ENCODE results near the gene PDIA3.
"Not testable (repeated sequence)": the region's sequence is repeated elsewhere in the genome, so short reads cannot be mapped to it uniquely, and the experiment has no call there.

Gene PDIA3

GRCh38 chr15:43776718-43777266 lies 30.6 kb downstream of the PDIA3 start, which contains the start of gene ELL3:
Gene ELL3, minus strand, starts transcription at chr15:43776966. Its CDS starts 65 bp downstream, at chr15:43776901.
- DNase-seq: peak; percentile 77 to 87 (median 87)

GRCh38 chr15:43777267-43777914 lies 31.2 kb downstream of the PDIA3 start:
- peak; percentile 77 to 87 (median 87) for DNase-seq

GRCh38 chr15:43779016-43779415 lies 32.8 kb downstream of the PDIA3 start:
- DNase-seq: no peak

- no peak for DNase-seq
Observed at GRCh38 chr15:43789409-43789808, 43.2 kb downstream of the PDIA3 start.

GRCh38 chr15:43791993-43792760 lies 45.9 kb downstream of the PDIA3 start, which contains the start of gene SERF2:
Gene SERF2, plus strand, starts transcription at chr15:43792320. Its CDS starts 57 bp downstream, at chr15:43792377.
- DNase-seq: peak; percentile 95 to 98 (median 95)

- peak in 1 of 3 experiments; percentile 46 for DNase-seq
Observed at GRCh38 chr15:43792761-43793476, 46.7 kb downstream of the PDIA3 start.

- peak in 1 of 3 experiments; percentile 2 for DNase-seq
Observed at GRCh38 chr15:43793647-43794046, 47.4 kb downstream of the PDIA3 start.

GRCh38 chr15:43794269-43795037 lies 48.2 kb downstream of the PDIA3 start:
- DNase-seq: no peak

- no peak for DNase-seq
Observed at GRCh38 chr15:43795197-43795596, 49.0 kb downstream of the PDIA3 start.

- DNase-seq: no peak
Observed at GRCh38 chr15:43795997-43796396, 49.8 kb downstream of the PDIA3 start.

GRCh38 chr15:43796566-43796965 lies 50.3 kb downstream of the PDIA3 start:
- DNase-seq: no peak

GRCh38 chr15:43799209-43799944 lies 53.1 kb downstream of the PDIA3 start:
- peak; percentile 48 to 86 (median 75) for DNase-seq

GRCh38 chr15:43799945-43800285 lies 53.7 kb downstream of the PDIA3 start, which contains the start of gene SERINC4:
Gene SERINC4, minus strand, starts transcription at chr15:43800220. Its CDS starts 234 bp downstream, at chr15:43799986.
- DNase-seq: no peak

- DNase-seq: peak in 2 of 3 experiments; percentile 3 to 63
Observed at GRCh38 chr15:43800286-43801141, 54.3 kb downstream of the PDIA3 start, which contains the start of gene HYPK. Gene HYPK, plus strand, starts transcription at chr15:43800599. Its CDS starts 24 bp downstream, at chr15:43800623.

- DNase-seq: not testable (repeated sequence)
Observed at GRCh38 chr15:43802676-43803075, 56.4 kb downstream of the PDIA3 start.

GRCh38 chr15:43808435-43808950 lies 62.3 kb downstream of the PDIA3 start:
- no peak for DNase-seq

- no peak for DNase-seq
Observed at GRCh38 chr15:43808960-43809678, 62.9 kb downstream of the PDIA3 start.

GRCh38 chr15:43815064-43815463 lies 68.8 kb downstream of the PDIA3 start:
- not testable (repeated sequence) for DNase-seq

- DNase-seq: no peak
Observed at GRCh38 chr15:43821505-43821904, 75.3 kb downstream of the PDIA3 start.

Measured in NCI-H1417 (cell line).